Astrocyte of the hippocampus (primary cell): Measurements from ENCODE around the gene SEC61A2.
"Not testable (repeated sequence)": the region's sequence is repeated elsewhere in the genome, so short reads cannot be mapped to it uniquely, and the experiment has no call there.

Experiments used
- DNase-seq: peaks from one replicate; pipeline ENCODE4 v3.0.0; 2011; ENCODE audit warnings: low read depth, low spot score

Gene SEC61A2

GRCh38 chr10:12160664-12161063 is 31.2 kb downstream of the SEC61A2 start:
- DNase-seq, result no peak

DNA sequence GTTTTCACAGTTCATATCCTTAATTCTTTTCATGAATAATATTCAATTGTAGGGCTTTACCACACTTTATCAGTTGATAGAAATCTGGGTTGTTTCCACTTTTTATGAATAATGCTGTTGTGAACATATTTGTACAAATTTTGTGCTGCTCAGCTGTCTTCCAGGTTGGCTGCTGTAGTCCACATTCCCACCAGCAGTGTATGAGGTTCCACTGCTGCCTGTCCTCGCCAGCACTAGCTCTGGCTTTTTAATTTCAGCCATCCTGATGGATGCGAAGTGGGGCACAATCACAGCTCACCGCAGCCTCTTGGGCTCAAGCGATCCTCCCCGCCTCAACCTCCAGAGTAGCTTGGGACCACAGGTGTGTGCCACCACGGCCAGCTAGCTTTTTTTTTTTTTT is 33.5 kb downstream of the SEC61A2 start:
- DNase-seq, result no peak

- no peak for DNase-seq
Measured at GRCh38 chr10:12164085-12164484, 34.6 kb downstream of the SEC61A2 start.

DNA sequence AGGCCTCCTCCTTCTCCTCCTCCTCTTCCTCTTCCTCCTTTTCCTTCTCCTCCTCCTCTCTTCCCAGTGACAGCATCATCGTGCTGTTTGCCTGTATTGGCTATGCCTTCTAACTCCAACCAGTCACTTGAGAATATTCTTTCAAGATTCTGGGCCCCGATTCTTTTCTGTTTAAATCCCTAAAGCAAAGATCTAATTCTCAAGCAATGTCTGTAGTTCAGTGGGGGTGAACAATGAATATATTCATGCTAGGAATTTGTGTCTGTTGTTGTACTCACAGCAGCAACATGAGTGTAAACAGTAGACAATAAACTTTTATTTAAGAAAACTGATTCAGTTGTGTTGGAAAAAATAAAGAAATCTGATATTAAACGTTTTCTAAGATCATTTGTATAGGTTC is 35.6 kb downstream of the SEC61A2 start:
- DNase-seq, result no peak

DNA sequence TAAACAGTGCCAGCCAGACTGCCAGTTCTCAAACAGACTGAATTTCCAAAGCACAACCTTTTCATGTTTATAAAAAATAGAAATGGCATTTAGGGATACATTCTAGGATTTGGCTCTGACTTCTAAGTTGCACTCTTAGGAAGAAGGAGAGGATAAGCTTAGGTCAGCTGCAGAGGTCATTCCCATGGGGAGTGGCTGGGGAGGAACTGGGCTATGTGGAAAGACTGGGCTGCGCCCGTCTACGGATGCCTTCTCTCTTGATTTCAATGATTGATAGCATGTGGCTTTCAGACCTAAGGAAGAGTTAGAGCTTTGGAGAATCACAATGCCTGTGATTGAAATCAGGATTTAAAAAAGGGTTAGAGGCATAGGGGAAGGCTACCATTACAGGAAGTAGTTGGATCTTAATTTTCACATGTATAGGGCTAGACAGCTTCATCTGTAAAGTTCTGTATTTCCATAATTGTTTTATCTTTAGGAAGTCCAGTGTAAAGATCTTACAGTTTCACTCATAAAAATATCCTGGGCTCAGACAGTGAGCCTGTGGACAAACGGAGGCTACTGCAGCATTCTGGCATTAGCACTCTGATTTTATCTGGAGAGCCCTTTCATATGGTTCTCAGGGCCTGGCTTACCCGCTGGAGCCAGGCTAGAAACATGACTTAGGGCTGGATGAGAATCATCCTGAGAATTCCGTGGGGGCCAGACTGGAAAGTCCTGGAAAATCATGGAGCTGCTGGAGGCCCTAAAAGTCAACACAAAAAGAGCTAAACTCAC is 36.7 kb downstream of the SEC61A2 start:
- DNase-seq, result no peak

- DNase-seq, result not testable (repeated sequence)
Measured at GRCh38 chr10:12171512-12171911, 42.0 kb downstream of the SEC61A2 start.

DNA sequence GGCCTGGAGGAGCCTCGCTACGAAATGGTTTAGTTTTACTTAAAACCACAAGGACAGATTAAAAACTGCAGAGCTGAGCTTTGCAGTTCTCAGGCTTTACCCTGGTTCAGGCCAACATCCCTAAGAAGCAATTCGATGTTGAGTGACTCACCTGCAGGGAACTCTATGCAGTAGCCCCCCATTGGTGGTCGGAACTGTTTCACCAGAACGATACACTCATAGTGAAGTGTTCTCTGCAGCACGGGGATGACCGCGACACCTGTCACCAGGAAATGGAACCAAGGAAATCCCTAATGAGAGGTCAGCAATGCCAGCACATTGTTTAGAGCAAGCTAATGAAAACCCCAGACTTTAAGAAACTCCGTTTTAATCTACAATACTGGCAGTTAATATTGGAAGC is 48.2 kb downstream of the SEC61A2 start:
- peak; percentile 51 for DNase-seq

DNA sequence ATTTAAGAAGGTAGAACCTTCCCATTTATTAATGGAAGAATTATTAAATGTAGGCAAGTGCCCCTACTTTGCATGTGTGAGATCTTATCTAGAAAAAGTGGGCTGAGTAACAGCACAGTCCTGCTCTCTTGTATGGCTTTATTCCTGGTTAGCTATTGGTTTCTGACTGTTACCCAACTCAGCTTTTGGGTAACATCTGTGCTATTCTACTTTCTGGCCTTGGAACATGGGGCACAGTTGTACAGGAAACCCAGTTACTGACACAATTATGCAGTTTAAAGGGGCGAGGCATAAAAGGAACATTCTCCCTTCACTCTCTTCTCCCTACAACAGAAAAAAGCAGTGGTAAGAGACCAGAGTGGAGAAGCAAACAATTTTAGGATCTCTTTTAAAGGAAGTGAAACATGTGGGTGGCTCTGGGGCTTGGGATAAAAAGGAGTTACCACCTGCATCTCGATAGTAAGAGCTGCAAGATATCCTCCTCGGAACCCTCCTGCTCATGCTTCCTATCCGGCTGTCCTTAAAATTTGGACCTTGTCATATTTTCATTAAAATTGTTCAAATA is 50.2 kb downstream of the SEC61A2 start:
- no peak for DNase-seq

DNA sequence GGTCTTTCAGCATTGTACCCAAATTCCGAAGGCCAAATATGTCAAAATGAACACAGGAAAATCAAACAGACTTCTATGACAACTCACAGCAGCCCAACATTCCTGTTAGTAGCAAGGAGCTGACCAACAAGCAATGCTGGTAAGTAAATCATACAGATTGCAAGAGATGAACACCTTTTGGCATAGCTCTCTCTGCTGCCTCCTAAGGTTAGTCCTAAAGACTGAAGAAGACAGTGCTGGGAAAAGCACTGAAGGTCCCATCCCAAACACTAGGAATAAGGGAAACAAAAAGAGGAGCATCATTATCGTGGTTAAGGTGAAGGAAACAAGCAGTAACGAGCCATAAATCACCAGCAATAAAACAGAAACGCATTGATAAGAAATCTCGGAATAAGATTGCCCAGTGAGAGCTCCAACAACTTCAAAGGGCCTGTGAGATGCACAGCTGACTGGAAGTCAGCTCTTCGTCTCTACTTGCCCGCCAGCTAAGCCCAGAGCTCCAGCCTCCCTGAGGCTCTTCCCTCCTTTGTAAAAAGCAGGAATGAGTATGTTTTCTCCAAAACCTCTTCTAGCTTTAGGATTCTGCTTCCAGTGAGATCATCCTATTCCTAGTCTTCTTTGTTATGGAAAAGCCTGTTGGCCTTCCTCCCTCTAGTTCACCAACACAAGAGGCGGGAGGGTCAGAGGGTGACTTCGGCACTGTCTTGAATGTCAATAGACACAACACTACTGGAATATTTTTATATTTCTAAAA is 50.9 kb downstream of the SEC61A2 start:
- DNase-seq, result no peak

- peak; percentile 5 for DNase-seq
Measured at GRCh38 chr10:12181065-12181775, 51.7 kb downstream of the SEC61A2 start.

DNA sequence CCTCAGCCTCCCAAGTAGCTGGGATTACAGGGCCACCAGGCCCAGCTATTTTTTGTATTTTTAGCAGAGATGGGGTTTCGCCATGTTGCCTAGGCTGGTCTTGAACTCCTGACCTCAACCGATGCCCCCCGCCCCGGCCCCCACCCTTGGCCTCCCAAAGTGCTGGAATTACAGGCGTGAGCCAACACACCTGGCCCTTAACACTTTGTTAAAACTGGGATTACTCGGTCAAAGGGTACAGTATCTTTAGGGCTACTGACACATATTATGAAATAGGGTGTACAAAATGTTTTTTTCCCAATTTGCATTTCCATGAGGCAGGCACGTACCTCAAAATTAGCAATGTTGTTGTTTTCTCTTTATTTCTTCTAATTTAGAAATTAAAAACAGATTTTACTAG is 54.7 kb downstream of the SEC61A2 start:
- DNase-seq, result no peak

DNA sequence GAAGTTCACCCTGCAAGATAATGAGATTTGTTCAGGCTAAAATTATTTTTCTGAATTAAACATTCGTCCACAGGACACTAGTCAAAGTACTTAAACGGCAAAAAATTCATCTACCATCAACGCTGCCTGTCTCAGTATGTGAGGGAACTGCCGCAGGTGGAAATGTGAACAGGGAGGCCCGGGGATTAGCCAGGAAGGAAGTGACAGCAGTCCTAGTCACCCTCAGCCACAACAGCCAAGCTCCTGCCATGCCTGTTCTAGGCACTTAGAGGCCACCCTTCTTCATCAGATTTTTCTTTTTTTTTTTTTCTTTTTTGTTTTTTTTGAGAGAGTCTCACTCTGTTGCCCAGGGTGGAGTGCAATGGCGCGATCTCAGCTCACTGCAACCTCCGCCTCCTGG is 56.8 kb downstream of the SEC61A2 start:
- no peak for DNase-seq

DNA sequence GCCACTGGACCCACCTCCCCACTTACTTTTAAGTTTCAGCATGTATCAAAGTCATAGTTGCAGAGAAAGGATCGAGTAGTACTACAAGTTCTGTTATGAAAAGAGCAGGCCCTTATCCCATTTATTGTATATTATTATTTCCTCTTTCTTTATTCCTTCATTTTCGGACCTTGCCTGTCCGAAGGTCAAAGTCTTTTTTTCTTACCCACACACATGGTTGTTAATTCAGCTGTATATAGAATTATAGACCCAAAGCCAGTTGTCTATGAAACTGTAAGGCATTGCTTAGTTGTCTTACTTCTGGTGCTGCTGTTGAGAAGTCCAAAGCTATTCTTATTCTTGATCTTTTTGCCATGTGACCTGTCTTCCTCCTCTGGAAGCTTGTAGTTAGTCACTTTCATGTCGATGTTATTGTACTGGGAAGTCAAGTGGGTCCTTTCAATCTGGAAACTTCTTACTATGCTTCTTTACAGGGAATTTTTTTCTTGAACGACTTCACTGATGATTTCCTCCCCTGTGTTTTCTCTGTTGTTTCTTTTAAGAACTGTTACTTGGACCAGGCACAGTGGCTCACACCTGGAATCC is 57.9 kb downstream of the SEC61A2 start:
- DNase-seq, result no peak

GRCh38 chr10:12188656-12189055 is 59.2 kb downstream of the SEC61A2 start:
- DNase-seq, result no peak

DNA sequence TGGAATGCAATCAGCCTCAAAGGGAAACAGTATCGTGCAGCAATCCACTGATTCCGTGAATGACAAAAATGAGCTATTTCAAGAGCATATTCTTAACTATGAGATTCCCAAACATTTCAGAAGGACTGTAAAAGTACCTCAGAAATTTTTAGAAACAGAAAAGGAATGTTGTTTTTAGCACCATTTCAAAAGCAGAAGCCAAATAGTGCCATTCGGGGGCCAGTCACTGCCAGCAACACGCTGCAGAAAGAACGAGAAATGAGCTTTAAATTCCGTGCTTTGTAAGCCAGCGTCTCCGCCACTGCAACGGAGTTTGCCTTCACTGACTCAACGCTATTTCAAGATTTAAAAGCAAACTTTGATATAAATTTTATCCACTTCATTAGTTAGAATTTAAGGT is 59.9 kb downstream of the SEC61A2 start:
- DNase-seq, result no peak

DNA sequence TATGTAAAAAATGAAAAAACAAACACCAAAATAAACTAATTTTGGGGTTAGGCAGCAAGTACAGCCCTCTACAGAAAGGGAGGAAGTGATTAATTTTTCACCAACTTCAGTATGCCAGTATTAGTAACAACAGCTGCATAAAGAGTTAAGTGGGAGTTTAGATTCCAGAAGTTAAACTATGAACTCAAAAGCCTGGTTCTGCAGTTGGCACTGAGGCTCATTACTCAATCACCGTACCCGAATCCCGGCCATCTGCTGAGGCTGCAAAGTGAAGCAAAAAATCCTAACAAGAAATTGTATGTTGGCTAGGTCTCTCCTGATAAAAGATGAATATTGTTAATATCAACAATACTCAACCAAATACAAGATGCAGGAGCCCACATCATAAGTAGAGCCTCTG is 62.2 kb downstream of the SEC61A2 start:
- DNase-seq, result peak; percentile 9

DNA sequence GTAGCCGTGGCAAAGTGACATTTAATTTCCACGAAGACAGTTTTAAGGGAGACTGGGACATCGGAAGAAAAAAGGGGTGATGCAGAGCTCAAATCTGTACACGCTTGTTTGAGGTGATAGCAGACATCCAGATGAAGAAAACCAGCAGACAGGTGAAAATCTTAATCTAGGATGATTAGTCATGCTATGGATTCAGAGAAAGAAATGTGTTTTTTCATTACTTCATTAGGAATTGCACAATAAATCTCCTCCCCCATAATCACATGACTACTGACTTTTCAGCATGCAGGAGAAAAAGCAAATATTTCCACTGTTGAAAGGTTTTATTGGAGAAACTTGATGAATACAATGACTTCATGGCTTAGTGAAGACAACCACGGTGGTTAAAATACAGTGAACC is 63.7 kb downstream of the SEC61A2 start:
- no peak for DNase-seq

DNA sequence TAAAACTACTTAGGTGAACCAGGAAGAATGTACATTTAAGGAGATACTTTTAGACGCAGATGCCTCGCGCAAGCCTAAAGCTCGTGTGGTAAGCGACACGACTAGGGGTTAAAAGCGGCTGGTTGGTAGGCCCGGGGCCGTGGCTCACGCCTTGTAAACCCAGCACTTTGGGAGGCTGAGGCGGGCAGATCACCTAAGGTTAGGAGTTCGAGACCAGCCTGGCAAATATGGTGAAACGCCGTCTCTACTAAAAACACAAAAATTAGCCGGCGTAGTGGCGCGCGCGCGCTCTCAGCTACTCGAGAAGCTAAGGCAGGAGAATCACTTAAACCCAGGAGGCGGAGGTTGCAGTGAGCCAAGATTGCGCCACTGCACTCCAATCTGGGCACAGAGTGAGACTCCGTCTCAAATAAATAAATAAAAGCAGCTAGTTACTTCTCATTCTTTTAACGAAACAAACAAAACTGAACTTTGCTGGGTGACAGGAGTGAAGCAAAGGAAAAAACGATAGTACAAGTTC is 65.3 kb downstream of the SEC61A2 start:
- peak; percentile 23 for DNase-seq

DNA sequence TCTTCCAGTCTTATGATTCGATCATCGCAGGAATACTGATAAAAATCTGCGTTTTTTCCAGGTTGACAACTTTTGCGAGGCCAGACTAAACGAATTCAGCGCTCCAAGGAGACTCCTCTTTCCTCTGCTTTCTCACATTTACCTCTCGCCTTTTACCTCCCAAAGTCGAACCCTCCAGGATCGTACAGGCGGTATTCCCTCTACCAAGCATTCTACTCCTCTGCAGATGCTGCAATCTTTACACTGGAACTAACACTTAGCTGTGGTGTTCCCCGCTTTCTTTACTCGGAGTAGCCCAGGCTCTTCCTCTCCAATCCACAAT is 65.8 kb downstream of the SEC61A2 start:
- no peak for DNase-seq

- peak; percentile 96 for DNase-seq
Measured at GRCh38 chr10:12195603-12196506, 66.4 kb downstream of the SEC61A2 start, which contains the start of the genes CDC123 and NUDT5. Gene CDC123 (plus strand): TSS chr10:12196188. CDS start chr10:12196246, 58 bp downstream. Gene NUDT5 (minus strand): TSS chr10:12195891. CDS start chr10:12186291, 9,600 bp downstream.
